Prostate gland (tissue), 2 donors: ENCODE results near the gene CRIP1.

ENCODE experiments used
- CTCF ChIP-seq, 4 experiments: fragments of 200-600 bp in 2 of 4; fragments of 450-650 bp in 2 of 4; sonication (generic) in 2 of 4; IDR thresholded peaks; 1 replicate in 3 of 4; 2 replicates in 1 of 4; pipeline ENCODE4 v1.5.1; 2016 to 2019; ENCODE audit warnings: antibody characterized with exemption in 4 of 4, mild to moderate bottlenecking in 2 of 4, moderate library complexity in 2 of 4
- POLR2A ChIP-seq: fragments of 450-650 bp; IDR thresholded peaks from one replicate; pipeline ENCODE4 v1.6.1; 2016; ENCODE audit warnings: antibody characterized with exemption, mild to moderate bottlenecking
- POLR2AphosphoS5 ChIP-seq: sonication (generic); formaldehyde crosslinking; IDR thresholded peaks from one replicate; pipeline ENCODE4 v1.6.1; 2017; ENCODE audit warnings: antibody characterized with exemption

- no peak for TF ChIP-seq POLR2AphosphoS5
- no peak for TF ChIP-seq CTCF (IDR thresholded peaks at IDR 0.05)
- TF ChIP-seq POLR2A, result no peak
Measured at GRCh38 chr14:105490267-105490571, 3.5 kb downstream of the CRIP1 start.
